GM12878 (cell line): ENCODE results near the gene MSL3B.
A peak's percentile ranks its signal among the peaks of the same experiment; 100 is the strongest.

Source experiments
- ATAC-seq: fragments of 200-7000 bp; cut with Tn5 transposase; 3 replicates; pipeline ENCODE4 v1.9.1; 2020; ENCODE audit warnings: mild to moderate bottlenecking, moderate library complexity
- BruUV-seq: library from RNA; stranded (reverse); fragments of 400-500 nt; replicated peaks from 2 replicates; lab custom pipeline; 2021; lab: Mats Ljungman, UMichigan
- CTCF ChIA-PET: fragments of 300-600 bp; sonication (Branson Sonifier 250); formaldehyde crosslinking; extraction: SDS; loops from one replicate; lab custom pipeline; 2021; ENCODE audit warnings: inconsistent platforms; lab: Yijun Ruan, JAX
- POLR2A ChIA-PET: fragments of 350-600 bp; formaldehyde crosslinking; extraction: SDS; loops from one replicate; lab custom pipeline; 2021; ENCODE audit warnings: inconsistent platforms; lab: Charles Lee
- RAD21 ChIA-PET: fragments of 300-600 bp; sonication (Branson Sonifier 250); formaldehyde crosslinking; loops from one replicate; lab custom pipeline; 2023; ENCODE audit warnings: antibody characterized with exemption; ENCODE audit not compliant: unreplicated experiment; lab: Charles Lee
- SMC1A ChIA-PET: fragments of 300-600 bp; sonication (Branson Sonifier 250); formaldehyde crosslinking; loops from one replicate; lab custom pipeline; 2023; ENCODE audit not compliant: unreplicated experiment, uncharacterized antibody; lab: Charles Lee
- DNase-seq: peaks from one replicate; pipeline ENCODE4 v3.0.0-alpha.2; 2011; ENCODE audit warnings: low read depth, low spot score
- FAIRE-seq: peaks from 3 replicates; lab custom pipeline; 2011; peaks lifted over from hg19 to GRCh38; lab: Jason Lieb, UNC
- H2AFZ ChIP-seq: 2 replicates; pipeline ENCODE4 v1.6.0; 2011; ENCODE audit warnings: low read depth, low read length, control low read depth; ENCODE audit not compliant: control insufficient read depth
- H3K27ac ChIP-seq: 2 replicates; pipeline ENCODE4 v1.5.1; 2011; ENCODE audit warnings: control low read depth; ENCODE audit not compliant: control insufficient read depth, insufficient read depth
- H3K27me3 ChIP-seq, 2 experiments: replicated peaks in 1 of 2; 2 replicates each; pipeline versions ENCODE4 v1.6.0 to v1.6.1; 2011; ENCODE audit warnings: low read length in 1 of 2; ENCODE audit not compliant: control insufficient read depth in 2 of 2, insufficient read depth in 2 of 2
- H3K36me3 ChIP-seq, 2 experiments: 2 replicates each; pipeline ENCODE4 v1.5.1; 2011; ENCODE audit warnings: low read length in 1 of 2; ENCODE audit not compliant: control insufficient read depth in 2 of 2, insufficient read depth in 2 of 2
- H3K4me1 ChIP-seq: 2 replicates; pipeline ENCODE4 v1.6.1; 2011; ENCODE audit warnings: mild to moderate bottlenecking, low read length, moderate library complexity, mixed read lengths; ENCODE audit not compliant: control insufficient read depth, insufficient read depth
- H3K4me2 ChIP-seq: 2 replicates; pipeline ENCODE4 v1.6.0; 2011; ENCODE audit warnings: control low read depth; ENCODE audit not compliant: control insufficient read depth, insufficient read depth
- H3K4me3 ChIP-seq: fragments of 200-600 bp; sonication (generic); 2 replicates; pipeline ENCODE4 v1.5.1; 2016
- H3K79me2 ChIP-seq: 2 replicates; pipeline ENCODE4 v1.6.0; 2011; ENCODE audit warnings: low read length; ENCODE audit not compliant: control insufficient read depth, insufficient read depth
- H3K9ac ChIP-seq: 2 replicates; pipeline ENCODE4 v1.8.0; 2011; ENCODE audit warnings: low read length, control low read depth, mixed read lengths; ENCODE audit not compliant: control insufficient read depth, insufficient read depth
- H3K9me3 ChIP-seq: replicated peaks from 3 replicates; pipeline ENCODE4 v1.5.1; 2011; ENCODE audit warnings: mild to moderate bottlenecking, low read length; ENCODE audit not compliant: control insufficient read depth, insufficient read depth
- H4K20me1 ChIP-seq: 2 replicates; pipeline ENCODE4 v1.6.0; 2011; ENCODE audit not compliant: control insufficient read depth, insufficient read depth
- CREB1 ChIP-seq: IDR thresholded peaks from 2 replicates; pipeline ENCODE4 v1.6.1; 2012; ENCODE audit warnings: low read depth, mild to moderate bottlenecking, inconsistent platforms
- SPI1 ChIP-seq: IDR thresholded peaks from 2 replicates; pipeline ENCODE4 v1.6.1; 2011; ENCODE audit warnings: low read depth, mild to moderate bottlenecking, low read length, moderate library complexity, borderline replicate concordance; ENCODE audit not compliant: insufficient read depth
- WGBS: methylation state at CpG from one replicate; pipeline ENCODE4 v1.1.6; 2016; ENCODE audit warnings: low lambda C conversion rate; ENCODE audit not compliant: insufficient replicate concordance, insufficient coverage; ENCODE audit errors: missing lambda C conversion rate; 5-methylcytosine and 5-hydroxymethylcytosine counted together
- in situ Hi-C: fragments of 300-500 bp; cut with MboI; formaldehyde crosslinking; loops from 9 replicates; pipeline ENCODE4 v1.14.3; 2018; ENCODE audit warnings: mixed read lengths
- intact Hi-C: fragments of 100-400 bp; cut with micrococcal nuclease; formaldehyde crosslinking; loops from one replicate; pipeline ENCODE4 v1.14.2; 2022; ENCODE audit not compliant: unreplicated experiment
- TF ChIP-seq, protein P1 (sequence below): fragments of 450-650 bp; IDR thresholded peaks from 2 replicates; pipeline ENCODE4 v1.6.1; 2014; ENCODE audit warnings: mild to moderate bottlenecking

Gene MSL3B

DNA sequence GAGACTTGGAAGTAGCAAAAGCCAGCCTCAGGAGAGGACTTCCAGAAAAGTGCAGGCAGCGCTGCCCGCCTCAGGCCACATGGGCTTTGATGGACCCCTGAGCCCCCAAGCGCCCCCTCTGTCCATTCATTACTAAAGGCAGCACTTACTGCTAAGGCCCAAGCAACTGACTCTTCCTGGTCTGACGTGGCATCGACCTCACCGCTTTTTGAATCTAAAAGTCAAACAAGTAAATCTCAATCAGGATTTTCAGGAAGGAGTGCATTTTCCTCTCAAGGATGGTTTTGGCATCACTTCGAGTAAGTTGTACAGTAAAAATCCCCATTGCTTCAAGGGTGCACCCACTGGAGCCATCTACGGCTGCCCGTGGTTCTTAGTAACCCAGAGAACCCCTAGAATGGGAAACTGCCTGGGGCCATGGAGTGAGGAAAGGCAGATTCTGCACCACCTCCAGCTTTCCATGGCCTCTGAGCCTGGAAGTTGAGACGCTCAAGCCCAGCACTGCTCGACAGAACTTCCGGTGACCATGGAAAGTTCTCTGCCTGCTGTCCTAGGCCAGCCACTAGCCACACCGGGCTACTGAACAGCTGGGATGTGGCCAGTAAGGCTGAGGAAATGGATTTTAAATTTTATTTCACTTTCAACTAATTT is 20.8 kb downstream of the MSL3B start:
- 98% methylated on average over 13 of the region's 13 CpGs for WGBS
- Histone ChIP-seq H3K9ac (no peak overlapping the region), H3K4me1 (peaks cover 7% of the 10 kb centered on the region; the same call in 1 of the 2 replicates), H3K4me2 (no peak overlapping the region), H3K9me3 (no peaks in the 10 kb centered on the region), H3K36me3 (peaks cover 45 to 46% of the 10 kb centered on the region in 2 experiments), H2AFZ (no peak overlapping the region), H4K20me1 (0 out of 2 replicates have a peak, but pooled peaks cover 2% of the 10 kb centered on the region), H3K27ac (no peak overlapping the region), H3K79me2 (peaks cover 24% of the 10 kb centered on the region), H3K27me3 (no peaks in the 10 kb centered on the region), H3K4me3 (no peak overlapping the region)
- ChIA-PET RAD21 (no interaction called here), SMC1A (no interaction called here), POLR2A (no interaction called here), CTCF (no interaction called here)
- intact Hi-C loops = no loop called here
- DNase-seq (no peak), FAIRE-seq (no peak), ATAC-seq (no peak)
- no peak for TF ChIP-seq CREB1
- no TSS peak for BruUV-seq
- in situ Hi-C loops = no loop called here

DNA sequence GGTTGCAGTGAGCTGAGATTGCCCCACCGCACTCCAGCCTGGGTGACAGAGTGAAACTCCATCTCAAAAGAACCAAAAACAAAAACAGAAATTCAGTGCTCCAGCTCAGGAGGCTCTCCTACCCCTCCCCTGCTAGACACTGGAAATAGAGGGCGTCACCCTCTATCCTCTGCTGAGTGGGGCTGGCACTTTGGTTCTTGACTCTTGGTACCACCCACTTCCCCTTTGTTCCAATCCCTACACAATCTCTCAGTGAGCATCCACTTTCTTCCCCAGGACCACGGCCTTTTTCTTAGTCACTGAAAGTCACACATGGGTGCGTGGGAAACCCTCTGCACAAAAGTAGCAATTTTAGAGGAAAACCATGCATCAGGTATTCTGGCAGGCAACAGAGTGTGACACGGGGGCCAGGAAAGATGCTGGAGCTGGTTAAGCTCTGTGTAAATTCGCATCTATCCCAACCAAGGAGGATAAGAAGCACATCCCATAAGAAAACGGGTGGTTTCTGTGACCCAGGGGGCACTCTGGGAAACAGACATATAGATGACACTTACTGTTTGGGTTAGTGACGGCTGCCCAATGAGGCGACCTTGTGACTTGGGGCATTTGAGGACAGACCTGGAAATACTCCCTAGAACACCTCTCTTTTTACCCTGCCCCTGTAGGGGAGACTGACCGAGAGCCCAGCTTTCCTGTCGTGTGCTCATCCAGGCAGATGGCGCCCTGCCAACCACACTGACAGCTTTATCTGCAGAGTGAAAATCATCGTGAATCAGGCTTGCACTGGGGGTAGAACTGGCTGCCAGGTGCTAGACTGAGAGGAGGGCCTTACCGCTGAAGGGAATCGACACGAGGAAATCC is 21.6 kb downstream of the MSL3B start:
- intact Hi-C loops = no loop called here
- Histone ChIP-seq H3K4me1 (no peaks in the 10 kb centered on the region), H2AFZ (no peak overlapping the region), H3K27ac (no peak overlapping the region), H4K20me1 (no peaks in the 10 kb centered on the region), H3K79me2 (peaks cover 16% of the 10 kb centered on the region), H3K36me3 (peaks cover 45 to 51% of the 10 kb centered on the region in 2 experiments), H3K27me3 (no peaks in the 10 kb centered on the region), H3K4me2 (no peak overlapping the region), H3K4me3 (no peak overlapping the region), H3K9ac (no peak overlapping the region), H3K9me3 (no peaks in the 10 kb centered on the region)
- RAD21 ChIA-PET = no interaction called here
- peak; percentile 49; the same call in 2 of the 3 replicates for ATAC-seq
- BruUV-seq = no TSS peak
- FAIRE-seq = no peak
- SMC1A ChIA-PET = interaction anchor here (0.6 to 1.2 kb wide), 2 partner anchors 10 to 1496 kb away, joined by 3 to 4 read pairs; no protein-coding TSS in a partner anchor
- 90% methylated on average over 16 of the region's 16 CpGs for WGBS
- POLR2A ChIA-PET = no interaction called here
- TF ChIP-seq, protein P1, sequence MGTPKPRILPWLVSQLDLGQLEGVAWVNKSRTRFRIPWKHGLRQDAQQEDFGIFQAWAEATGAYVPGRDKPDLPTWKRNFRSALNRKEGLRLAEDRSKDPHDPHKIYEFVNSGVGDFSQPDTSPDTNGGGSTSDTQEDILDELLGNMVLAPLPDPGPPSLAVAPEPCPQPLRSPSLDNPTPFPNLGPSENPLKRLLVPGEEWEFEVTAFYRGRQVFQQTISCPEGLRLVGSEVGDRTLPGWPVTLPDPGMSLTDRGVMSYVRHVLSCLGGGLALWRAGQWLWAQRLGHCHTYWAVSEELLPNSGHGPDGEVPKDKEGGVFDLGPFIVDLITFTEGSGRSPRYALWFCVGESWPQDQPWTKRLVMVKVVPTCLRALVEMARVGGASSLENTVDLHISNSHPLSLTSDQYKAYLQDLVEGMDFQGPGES = no peak
- TF ChIP-seq SPI1 = peak; percentile 48; the same call in 1 of the 2 replicates
- DNase-seq = no peak
- CTCF ChIA-PET = interaction anchor here (0.7 kb wide), 1 partner anchor 13 kb away, joined by 3 read pairs; no protein-coding TSS in a partner anchor
- in situ Hi-C loops = no loop called here
